Hematopoietic multipotent progenitor cell (in vitro differentiated cells): ENCODE data around the gene ICAM3. TPM values are rescaled to one million over a fixed set of nuclear protein-coding genes. Genes with fewer than 3 reads are reported as not detected.
"Not testable (repeated sequence)": the region's sequence is repeated elsewhere in the genome, so short reads cannot be mapped to it uniquely, and the experiment has no call there.

Experiments
- DNase-seq, 3 donors: peaks; one replicate each; pipeline ENCODE4 v3.0.0-alpha.2; 2011 to 2015; ENCODE audit warnings: low read depth in 2 of 3, low spot score in 2 of 3
- total RNA-seq: library from RNA; depleted of rRNA; stranded (reverse); fragments of >200 nt; gene quantifications from one replicate; pipeline ENCODE4 v1.2.3, GENCODE V29; 2012

The ICAM3 gene, protein sequence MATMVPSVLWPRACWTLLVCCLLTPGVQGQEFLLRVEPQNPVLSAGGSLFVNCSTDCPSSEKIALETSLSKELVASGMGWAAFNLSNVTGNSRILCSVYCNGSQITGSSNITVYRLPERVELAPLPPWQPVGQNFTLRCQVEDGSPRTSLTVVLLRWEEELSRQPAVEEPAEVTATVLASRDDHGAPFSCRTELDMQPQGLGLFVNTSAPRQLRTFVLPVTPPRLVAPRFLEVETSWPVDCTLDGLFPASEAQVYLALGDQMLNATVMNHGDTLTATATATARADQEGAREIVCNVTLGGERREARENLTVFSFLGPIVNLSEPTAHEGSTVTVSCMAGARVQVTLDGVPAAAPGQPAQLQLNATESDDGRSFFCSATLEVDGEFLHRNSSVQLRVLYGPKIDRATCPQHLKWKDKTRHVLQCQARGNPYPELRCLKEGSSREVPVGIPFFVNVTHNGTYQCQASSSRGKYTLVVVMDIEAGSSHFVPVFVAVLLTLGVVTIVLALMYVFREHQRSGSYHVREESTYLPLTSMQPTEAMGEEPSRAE
- total RNA-seq, result 367 TPM

DNA sequence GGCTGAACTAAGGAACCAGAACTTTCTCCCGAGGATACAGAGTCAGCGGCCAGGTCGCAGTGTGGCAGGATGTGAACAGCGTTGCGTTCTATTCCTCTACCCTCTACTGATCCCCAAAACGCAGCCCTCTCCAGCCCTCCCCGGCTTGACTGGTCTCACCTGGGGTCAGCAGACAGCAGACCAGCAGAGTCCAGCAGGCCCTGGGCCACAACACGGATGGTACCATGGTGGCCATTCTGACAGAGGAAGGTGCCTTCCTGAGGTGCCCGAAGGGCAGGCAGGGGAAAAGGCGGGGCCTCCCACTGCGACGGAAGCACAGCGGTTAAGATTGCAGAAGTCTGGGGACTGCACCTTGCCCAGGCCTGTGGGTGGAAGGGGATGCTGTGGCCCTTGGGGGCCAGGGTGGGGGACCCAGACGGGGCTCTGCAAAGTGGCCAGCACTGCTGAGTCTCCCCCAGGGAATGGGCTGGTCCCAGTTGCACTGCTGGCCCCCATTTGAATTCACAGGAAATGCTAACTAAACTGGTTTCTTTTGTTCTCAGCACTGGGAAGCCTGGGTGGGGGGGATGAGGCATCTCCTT is at the start of gene ICAM3:
TSS of gene ICAM3 (minus strand) at position 245 of the 581 bp plus-strand sequence. CDS start at position 235, 10 bp downstream.
- peak in 2 of 3 donors; percentile 68 to 83 for DNase-seq

DNA sequence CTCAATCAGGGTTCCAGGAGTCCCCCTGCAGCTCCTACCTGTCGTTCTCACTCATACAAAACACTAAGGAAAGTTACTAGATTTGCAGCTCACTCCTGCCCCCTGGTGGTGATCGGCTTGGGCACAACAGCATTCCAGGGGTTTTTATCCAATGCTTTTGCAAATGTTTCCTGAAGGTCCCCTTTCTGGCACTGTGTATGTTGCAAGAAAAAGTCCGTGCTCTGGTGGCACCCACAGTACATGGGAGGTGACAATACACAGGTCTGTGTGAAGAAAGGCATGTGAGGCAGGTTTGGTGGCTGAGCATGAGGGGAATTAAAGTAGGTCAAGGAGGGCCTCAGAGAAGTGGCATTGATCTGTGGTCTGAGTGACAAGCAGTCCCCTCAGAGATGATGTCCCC is 49.5 kb upstream of the ICAM3 start:
- DNase-seq, result peak; percentile 71 to 83 (median 73)

DNA sequence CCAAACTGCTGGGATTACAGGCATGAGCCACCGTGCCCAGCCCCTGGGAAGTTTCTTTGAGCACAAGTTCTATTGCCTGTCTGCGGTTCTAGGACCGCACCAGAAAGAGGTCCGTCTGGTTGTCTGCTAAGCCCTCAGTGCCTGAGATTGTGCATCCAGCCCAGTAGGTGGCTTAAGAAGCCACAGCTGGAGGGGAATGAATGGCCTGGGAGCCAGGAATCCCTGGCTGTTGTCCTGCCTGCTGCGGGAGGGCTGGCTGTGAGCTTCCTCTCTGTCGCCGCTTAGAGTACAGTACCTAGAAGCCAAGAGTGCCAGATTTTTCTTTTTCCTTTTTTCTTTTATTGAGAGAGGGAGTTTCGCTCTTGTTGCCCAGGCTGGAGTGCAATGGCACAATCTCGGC is 45.2 kb upstream of the ICAM3 start:
- DNase-seq, result no peak

DNA sequence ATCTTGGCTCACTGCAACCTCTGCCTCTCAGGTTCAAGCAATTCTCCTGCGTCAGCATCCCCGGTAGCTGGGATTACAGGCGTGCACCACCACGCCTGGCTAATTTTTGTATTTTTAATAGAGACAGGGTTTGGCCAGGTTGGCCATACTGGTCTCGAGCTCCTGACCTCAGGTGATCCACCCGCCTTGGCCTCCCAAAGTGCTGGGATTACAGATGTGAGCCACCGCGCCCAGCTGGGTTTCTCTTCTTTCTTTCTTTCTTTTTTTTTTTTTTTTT is 43.7 kb upstream of the ICAM3 start:
- not testable (repeated sequence) for DNase-seq

DNA sequence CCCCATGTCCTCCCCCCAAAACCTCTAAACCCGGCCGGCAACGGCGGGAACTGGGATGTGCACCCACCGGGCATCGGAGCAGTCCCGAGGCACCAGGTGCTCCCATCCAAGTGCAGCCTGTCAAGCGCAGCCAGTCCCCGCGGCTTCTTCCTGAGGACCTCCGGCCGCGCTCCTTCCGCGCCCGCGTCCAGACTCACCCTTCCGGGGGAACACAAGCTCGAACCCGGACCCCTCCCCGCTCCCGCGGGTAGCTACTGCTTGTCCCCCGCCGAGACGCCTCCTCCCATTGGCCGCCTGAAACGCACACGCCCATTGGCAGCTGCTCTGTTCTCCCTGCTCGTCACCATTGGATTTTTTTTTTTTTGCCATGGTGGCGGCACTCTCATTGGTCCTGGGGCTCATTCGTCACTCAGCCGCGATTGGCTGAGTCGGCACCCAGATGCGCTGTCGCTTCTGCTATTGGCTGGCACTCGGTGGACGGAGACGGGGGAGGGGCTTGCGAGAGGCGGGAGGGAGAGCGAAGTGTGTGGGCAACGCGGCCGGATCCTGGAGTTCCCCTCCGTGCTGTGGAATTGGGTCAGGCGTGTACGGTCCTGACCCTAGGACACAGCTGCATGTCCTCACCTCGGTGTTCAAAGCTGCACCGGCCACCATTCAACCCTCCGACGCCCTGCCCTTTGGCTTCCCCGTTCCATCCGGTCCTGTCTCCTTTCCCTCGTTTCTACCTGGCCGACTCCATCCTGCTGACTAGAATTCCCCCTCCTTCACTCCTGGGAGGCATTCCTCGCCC is 41.1 kb upstream of the ICAM3 start, which contains the start of gene TYK2:
TSS of gene TYK2 (minus strand) at position 260 of the 790 bp plus-strand sequence. CDS start 2,166 bp downstream, outside the sequence.
- DNase-seq, result peak; percentile 90 to 99 (median 99)

DNA sequence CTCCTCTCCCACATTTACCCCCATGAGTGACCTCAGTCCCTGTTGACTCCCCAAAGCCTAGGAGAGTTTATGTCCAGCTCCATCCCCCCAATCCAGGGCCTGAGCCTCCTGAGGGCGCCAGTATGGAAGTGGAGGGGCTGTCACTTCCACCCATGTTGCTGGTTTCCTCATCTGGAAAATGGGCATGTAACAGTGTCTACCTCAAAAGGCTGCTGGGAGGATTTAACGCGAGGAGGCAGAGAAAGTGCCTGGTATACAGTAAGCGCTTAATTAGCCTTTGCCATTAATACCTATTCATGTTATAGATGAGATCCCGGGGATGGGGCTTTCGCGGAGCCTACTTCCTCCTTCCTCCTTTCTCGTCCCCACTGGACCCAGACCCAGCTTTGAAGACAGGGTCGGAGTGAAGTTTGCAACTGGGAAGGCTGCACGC is 40.5 kb upstream of the ICAM3 start:
- no peak for DNase-seq

DNA sequence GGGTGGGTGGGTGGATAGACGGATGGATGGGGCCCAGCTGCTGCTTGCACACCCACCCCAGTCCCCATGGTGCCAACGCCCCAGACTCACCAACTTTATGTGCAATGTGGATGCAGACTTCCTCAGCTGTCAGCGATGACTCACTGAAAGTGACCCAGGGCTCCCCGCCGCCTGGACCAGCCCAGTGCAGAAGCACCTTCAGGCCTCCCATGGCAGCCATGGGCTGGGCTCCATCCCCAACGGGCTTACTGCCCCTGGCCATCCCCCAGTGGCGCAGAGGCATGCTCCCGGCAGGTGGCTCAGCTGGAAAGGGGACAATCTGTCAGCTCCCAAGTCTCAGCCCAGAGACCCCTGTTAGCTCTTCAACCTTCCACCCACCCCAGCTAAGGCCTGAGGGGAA is 38.7 kb upstream of the ICAM3 start:
- DNase-seq, result no peak

DNA sequence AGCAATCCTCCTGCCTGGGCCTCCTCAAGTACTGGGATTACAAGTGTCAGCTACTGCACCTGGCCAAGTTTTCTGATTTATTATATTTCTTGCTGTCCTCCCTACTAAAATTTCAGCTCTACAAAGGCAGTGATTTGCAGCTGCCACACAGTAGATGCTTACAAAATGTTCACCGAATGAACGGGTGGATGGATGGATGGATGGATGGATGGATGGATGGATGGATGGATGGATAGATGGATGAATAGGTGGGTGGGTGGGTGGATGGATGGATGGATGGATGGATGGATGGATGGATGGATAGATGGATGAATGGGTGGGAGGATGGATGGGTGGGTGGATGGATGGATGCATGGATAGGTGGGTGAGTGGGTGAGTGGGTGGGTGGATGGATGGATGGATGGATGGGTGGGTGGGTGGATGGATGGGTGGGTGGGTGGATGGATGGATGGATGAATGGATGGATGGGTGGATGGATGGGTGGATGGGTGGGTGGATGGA is 37.8 kb upstream of the ICAM3 start:
- not testable (repeated sequence) for DNase-seq

DNA sequence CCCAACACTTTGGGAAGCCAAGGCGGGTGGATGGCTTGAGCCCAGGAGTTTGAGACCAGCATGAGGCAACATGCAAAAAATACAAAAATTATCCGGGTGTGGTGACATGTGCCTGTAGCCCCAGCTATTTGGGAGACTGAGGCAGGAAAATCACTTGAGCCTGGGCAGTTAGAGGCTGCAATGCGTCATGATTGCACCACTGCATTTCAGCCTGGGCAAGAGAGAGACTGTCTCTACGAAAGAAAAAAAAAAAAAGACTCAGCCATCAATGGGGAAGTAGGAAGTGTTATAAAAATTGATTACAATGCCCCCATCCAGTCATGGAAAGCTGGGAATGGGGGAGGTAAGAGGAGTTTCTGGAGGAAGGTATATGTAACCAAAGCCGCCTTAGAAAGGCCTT is 35.5 kb upstream of the ICAM3 start:
- no peak for DNase-seq

DNA sequence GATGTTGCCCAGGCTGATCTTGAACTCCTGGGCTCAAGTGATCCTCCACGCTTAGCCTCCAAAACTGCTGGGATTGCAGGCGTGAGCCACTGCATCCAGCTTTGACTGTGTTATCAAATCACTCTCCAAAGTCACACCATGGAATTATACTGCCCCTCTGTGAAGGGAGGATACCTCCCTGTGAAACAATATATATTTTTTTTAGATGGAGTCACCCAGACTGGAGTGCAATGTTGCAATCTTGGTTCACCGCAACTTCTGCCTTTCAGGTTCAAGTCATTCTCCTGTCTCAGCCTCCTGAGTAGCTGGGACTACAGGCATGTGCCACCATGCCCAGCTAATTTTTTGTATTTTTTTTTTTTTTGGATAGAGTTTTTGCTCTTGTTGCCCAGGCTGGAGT is 33.3 kb upstream of the ICAM3 start:
- DNase-seq, result no peak

DNA sequence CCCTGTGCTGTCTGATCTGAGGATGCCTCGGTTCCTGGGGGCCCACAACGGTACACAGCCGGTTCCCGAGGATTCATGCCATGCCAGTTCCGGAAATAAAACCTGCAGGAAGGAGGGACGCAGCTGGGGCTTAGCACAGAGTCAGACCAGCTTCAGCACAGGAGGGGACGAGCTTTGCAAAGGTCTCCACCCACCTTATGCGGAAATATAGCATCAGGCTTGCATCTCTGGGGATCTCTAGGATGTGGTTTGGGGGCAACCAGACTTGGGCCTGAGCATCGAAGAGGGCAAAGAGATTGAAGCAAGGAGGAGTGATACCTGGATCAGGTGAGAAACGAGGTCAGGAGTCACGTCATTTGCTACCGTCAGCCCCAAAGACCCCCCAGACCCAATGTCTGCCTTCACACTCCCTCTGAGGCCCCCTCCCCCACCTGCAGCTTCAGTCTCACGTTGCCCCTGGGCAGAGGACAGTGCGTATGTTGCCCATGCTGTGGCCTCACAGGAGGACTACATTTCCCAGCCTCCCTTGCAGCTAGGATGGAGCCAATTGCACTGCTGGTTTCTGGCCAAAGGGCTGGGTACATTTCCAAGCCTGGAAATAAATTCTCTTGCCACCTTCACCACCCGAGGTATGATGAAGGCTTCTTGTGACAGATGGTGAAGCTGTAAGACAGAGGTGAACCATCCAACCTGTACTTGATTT is 28.8 kb upstream of the ICAM3 start:
- DNase-seq, result no peak

DNA sequence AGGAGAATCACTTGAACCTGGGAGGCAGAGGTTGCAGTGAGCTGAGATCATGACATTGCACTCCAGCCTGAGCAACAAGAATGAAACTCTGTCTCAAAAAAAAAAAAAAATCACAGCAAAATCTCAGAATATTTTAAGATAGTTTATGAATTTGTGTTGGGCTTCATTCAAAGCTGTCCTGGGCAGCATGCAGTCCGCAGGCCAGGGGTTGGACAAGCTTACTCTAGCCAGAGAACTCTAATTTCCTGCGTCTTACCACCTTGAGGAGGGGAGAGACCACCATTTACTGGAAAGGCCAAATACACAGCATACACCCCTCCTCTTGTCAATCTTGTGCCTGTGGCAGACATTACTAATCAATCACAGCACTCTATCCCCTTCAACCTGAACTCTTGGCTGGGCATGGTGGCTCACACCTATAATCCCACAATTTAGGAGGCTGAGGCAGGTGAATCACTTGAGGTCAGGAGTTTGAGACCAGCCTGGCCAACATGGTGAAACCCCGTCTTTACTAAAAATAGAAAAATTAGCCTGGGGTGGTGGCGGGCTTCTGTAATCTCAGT is 27.6 kb upstream of the ICAM3 start:
- not testable (repeated sequence) for DNase-seq

DNA sequence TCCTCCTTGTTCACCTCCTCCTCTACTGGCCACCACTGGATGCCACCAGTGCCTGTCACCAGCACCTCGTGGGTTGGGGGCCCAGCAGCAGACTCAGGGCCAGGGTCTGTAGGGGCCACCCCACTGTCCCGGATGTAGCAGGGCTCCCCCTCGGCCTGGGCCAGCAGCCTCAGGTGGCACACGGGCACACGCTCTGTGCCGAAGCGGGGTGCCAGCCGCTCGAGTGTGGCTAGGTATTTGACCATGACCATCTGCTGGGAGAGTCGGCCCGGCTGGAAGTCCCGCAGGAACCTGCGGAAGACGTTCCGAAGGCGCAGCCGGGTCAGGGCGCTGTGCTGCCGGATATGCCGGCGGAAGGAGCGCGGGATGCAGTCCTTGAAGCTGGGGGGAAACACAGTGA is 26.1 kb upstream of the ICAM3 start:
- no peak for DNase-seq

DNA sequence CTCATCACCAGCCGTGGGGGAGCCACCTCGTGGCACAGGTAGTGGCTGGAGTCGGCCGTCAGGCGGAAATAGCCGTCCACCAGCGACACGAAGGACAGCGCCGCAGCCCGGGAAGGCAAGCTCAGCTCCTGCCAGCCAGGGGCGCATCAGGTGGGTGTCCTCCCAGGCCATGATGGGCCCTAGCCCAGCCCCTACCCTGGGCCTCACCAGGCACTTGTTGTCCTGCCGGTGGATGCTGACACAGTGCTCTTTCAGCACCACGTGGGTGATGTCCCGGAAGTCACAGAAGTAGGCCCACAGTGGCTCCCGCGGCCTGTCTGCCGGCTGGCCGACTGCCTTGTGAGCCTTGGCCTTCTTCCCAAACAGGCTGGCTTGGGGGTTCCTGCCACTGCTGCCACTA is 25.2 kb upstream of the ICAM3 start:
- no peak for DNase-seq

DNA sequence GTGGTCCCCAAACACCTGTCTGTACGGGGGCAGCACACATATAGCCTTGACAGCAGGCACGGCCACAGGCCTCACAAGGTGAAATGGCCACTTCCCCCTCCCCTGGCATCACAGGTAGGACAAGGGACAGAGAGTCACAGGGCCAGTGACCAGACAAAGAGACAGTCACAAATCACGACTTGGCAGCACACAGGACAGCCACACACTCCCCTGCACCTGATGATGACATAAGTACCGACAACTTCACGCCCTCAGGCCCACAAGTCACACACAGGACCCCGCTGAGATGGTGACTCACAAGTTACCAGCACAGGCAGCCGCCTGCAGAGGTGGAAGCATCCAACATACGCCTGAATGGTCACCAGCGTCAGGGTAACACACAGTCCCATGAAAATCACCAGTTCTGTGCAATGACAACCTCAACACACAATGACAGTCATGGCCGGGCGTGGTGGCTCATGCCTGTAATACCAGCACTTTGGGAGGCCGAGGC is 24.4 kb upstream of the ICAM3 start:
- DNase-seq, result no peak

DNA sequence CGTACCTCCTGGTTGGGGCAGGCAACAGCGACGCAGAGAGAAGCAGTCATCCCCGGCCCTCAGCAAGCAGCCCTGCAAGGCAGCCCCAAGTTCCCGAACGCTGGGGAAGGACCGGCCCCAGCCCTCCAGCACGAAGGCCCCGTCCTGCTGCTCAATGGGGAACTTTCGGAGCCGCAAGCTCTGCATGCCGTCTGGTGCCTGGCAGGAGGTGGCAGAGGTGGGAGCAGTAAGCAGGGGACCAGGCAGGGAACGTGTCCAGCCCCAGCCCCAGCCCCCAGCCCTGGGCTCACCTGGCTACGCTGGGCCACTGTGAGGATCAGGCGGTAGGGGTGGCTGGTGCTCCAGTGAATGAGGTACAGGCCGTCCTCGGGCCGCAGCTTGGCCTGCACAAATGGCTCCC is 22.8 kb upstream of the ICAM3 start:
- no peak for DNase-seq

DNA sequence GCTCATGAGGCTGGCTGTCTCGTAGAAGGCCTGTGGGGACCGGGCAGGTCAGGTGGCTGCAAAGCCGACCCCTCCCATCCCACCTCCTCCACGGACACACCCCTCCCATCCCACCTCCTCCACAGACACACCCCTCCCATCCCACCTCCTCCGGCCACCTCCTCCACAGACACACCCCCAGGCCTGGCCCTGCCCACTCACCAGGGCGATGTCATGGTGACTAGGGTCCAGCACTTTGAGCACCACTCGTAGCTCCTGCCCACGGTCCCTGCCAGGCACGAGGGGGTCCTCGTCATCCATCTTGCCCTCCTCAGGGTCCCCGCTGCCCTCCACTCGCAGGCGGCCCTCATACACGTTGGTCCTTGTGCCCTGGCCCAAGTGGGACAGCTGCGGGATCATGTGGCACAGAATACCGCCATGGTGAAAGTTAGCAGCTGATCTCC is 22.2 kb upstream of the ICAM3 start:
- no peak for DNase-seq

DNA sequence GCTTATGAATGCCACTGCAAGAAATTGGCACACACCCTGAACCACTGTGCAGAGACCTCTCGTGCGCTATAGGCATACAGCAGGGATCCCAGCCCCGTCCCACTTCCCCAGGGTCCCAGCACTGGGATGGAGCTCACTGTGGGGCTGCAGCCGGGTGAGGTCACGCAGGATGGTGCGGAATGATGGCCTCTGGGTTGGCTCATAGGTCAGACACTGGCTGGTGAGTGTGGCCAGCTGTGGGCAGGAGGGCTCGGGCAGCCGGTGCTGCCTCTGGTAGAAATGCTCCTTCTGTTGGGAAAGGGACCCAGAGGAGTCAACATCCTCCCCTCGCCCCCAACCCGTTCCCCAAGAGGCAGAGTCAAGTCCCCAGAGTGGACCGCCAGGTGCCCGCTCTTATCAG is 17.0 kb upstream of the ICAM3 start:
- DNase-seq, result no peak

DNA sequence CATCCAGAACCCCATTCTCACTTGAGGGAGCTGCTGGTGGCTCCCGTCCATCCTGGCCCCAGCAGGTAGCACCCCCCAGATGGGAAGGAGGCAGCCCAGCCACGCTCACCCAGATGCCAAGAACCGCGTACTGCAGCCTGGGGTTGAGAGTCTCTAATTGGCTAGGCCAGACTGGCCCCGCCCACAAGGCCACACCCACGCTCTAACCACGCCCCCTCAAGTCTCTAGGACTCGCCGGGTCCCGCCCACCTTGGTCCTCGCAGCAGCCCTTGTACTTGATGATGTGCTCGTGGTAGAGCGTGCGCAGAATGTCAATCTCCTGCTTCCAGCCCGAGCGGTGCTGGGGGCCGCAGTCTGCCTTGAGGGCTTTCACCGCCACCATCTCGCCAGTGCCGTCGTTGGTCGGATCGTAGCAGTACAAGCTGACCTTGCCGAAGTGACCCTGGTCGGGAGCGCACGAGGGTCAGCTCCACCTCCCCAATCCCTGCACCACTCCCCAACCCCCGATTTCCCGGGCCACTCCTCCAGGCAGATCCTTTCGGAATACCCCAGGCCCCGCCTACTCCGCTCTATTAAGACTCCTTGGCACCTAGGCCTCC is 14.5 kb upstream of the ICAM3 start:
- DNase-seq, result peak in 2 of 3 donors; percentile 35 to 54
